HepG2 (cell line): ENCODE data around the gene PPP3R1. TPM values are rescaled to one million over a fixed set of nuclear protein-coding genes. Genes with fewer than 3 reads are reported as not detected.

Source experiments
- ATAC-seq: fragments of 200-7000 bp; cut with Tn5 transposase; 3 replicates; pipeline ENCODE4 v1.9.1; 2020; ENCODE audit warnings: mild to moderate bottlenecking, moderate library complexity
- BruUV-seq: library from RNA; stranded (reverse); fragments of 400-500 nt; replicated peaks from 2 replicates; lab custom pipeline; 2021; lab: Mats Ljungman, UMichigan
- CTCF ChIA-PET: fragments of 300-600 bp; formaldehyde crosslinking; extraction: SDS; loops from one replicate; lab custom pipeline; 2021; ENCODE audit warnings: low total read pairs, inconsistent platforms, low intra/inter-chr PET ratio; lab: Yijun Ruan, JAX
- POLR2A ChIA-PET: fragments of 350-600 bp; sonication (Branson Sonifier 250); formaldehyde crosslinking; loops from one replicate; lab custom pipeline; 2020; ENCODE audit warnings: antibody characterized with exemption, inconsistent platforms; lab: Yijun Ruan, JAX
- DNase-seq: peaks from one replicate; pipeline ENCODE4 v3.0.0-alpha.2; 2015; ENCODE audit warnings: low spot score
- FAIRE-seq: peaks from 3 replicates; lab custom pipeline; 2011; peaks lifted over from hg19 to GRCh38; lab: Jason Lieb, UNC
- H2AFZ ChIP-seq: one replicate; pipeline ENCODE4 v1.6.1; 2011; ENCODE audit warnings: low read length, inconsistent platforms
- H3K27ac ChIP-seq: fragments of 300-600 bp; 3 replicates; pipeline ENCODE4 v1.8.0; 2011; ENCODE audit warnings: mixed run types, mild to moderate bottlenecking, mixed read lengths, low read length, inconsistent platforms; ENCODE audit not compliant: insufficient read depth; ENCODE audit errors: extremely low read length
- H3K27me3 ChIP-seq, 2 experiments: fragments of 200-600 bp in 1 of 2; 2 replicates in 1 of 2; 3 replicates in 1 of 2; pipeline versions ENCODE4 v1.6.0 to v1.8.0; 2011; ENCODE audit warnings: low read length in 2 of 2, mild to moderate bottlenecking in 2 of 2, moderate library complexity in 2 of 2, inconsistent platforms in 1 of 2; ENCODE audit not compliant: insufficient read depth in 2 of 2, control insufficient read depth in 1 of 2
- H3K36me3 ChIP-seq, 2 experiments: fragments of 200-600 bp in 1 of 2; replicated peaks in 1 of 2; 2 replicates in 1 of 2; 3 replicates in 1 of 2; pipeline versions ENCODE4 v1.5.1 to v1.8.0; 2011; ENCODE audit warnings: low read length in 2 of 2, inconsistent platforms in 1 of 2; ENCODE audit not compliant: insufficient read depth in 2 of 2, control insufficient read depth in 1 of 2
- H3K4me1 ChIP-seq: 2 replicates; pipeline ENCODE4 v1.5.1; 2012; ENCODE audit warnings: low read length, inconsistent platforms; ENCODE audit not compliant: insufficient read depth
- H3K4me2 ChIP-seq: 2 replicates; pipeline ENCODE4 v1.6.0; 2011; ENCODE audit warnings: low read depth, low read length, inconsistent platforms
- H3K4me3 ChIP-seq, 3 experiments: fragments of 200-600 bp in 1 of 3; sonication (generic), shearing (Covaris generic) in 1 of 3; replicated peaks in 1 of 3; 2 replicates each; pipeline ENCODE4 v1.5.1; 2011 to 2016; ENCODE audit warnings: low read length in 3 of 3, inconsistent platforms in 2 of 3, low read depth in 2 of 3, mild to moderate bottlenecking in 2 of 3, control low read depth in 1 of 3, mixed read lengths in 1 of 3; ENCODE audit not compliant: insufficient read depth in 1 of 3
- H3K79me2 ChIP-seq: one replicate; pipeline ENCODE4 v1.6.1; 2011; ENCODE audit warnings: low read length, inconsistent platforms; ENCODE audit not compliant: insufficient read depth
- H3K9ac ChIP-seq: 2 replicates; pipeline ENCODE4 v1.6.0; 2011; ENCODE audit warnings: mild to moderate bottlenecking, low read depth, low read length, inconsistent platforms; ENCODE audit not compliant: insufficient read depth
- H3K9me3 ChIP-seq: 2 replicates; pipeline ENCODE4 v1.5.1; 2012; ENCODE audit warnings: mild to moderate bottlenecking, low read length
- H4K20me1 ChIP-seq: 2 replicates; pipeline ENCODE4 v1.6.0; 2011; ENCODE audit warnings: inconsistent platforms, mild to moderate bottlenecking, low read length, moderate library complexity; ENCODE audit not compliant: insufficient read depth
- CREB1 ChIP-seq, 2 experiments: fragments of 450-650 bp in 1 of 2; IDR thresholded peaks; 2 replicates each; pipeline ENCODE4 v1.6.1; 2016 to 2017; ENCODE audit warnings: control low read depth in 1 of 2, mild to moderate bottlenecking in 1 of 2, missing compliant biosample characterization in 1 of 2, missing genetic modification characterization in 1 of 2
- MLXIP ChIP-seq: sonication (generic); formaldehyde crosslinking; IDR thresholded peaks from 2 replicates; pipeline ENCODE4 v1.9.0; 2021; ENCODE audit warnings: missing genetic modification reagents, borderline replicate concordance
- RFX3 ChIP-seq: IDR thresholded peaks from 2 replicates; pipeline ENCODE4 v1.6.1; 2016; ENCODE audit warnings: missing biosample characterization, missing genetic modification reagents
- TAF1 ChIP-seq: sonication (generic); formaldehyde crosslinking; IDR thresholded peaks from 2 replicates; pipeline ENCODE4 v1.4.0; 2020; ENCODE audit warnings: missing genetic modification reagents
- ZBTB40 ChIP-seq, 2 experiments: fragments of 450-650 bp in 1 of 2; sonication (generic) in 1 of 2; formaldehyde crosslinking in 1 of 2; IDR thresholded peaks; 2 replicates each; pipeline versions ENCODE4 v1.6.1 to v1.8.0; 2016 to 2022; ENCODE audit warnings: antibody characterized with exemption in 1 of 2, mild to moderate bottlenecking in 1 of 2, missing genetic modification reagents in 1 of 2
- ZNF563 ChIP-seq: sonication (generic); formaldehyde crosslinking; IDR thresholded peaks from 2 replicates; pipeline ENCODE4 v1.8.0; 2022; ENCODE audit warnings: mild to moderate bottlenecking, moderate library complexity, missing genetic modification reagents
- WGBS: methylation state at CpG from one replicate; pipeline ENCODE4 v1.1.6; 2017; ENCODE audit warnings: low lambda C conversion rate; 5-methylcytosine and 5-hydroxymethylcytosine counted together
- in situ Hi-C: cut with HindIII; loops from 2 replicates; pipeline ENCODE4 v1.10.0; 2017; ENCODE audit warnings: low pct_unique_long_range_greater_than_20kb; ENCODE audit not compliant: extremely low pct_ligation_motif_present
- intact Hi-C: fragments of 100-400 bp; cut with micrococcal nuclease; formaldehyde crosslinking; loops from one replicate; pipeline ENCODE4 v1.10.0; 2022; ENCODE audit not compliant: unreplicated experiment
- polyA plus RNA-seq, 8 experiments: library from polyadenylated mRNA; depleted of rRNA in 3 of 8; stranded (reverse) in 7 of 8; unstranded in 1 of 8; fragments of >200 nt; fragmentation: Illumina TruSeq in 4 of 8; extraction: Trizol in 4 of 8; gene quantifications; 2 replicates each; pipeline versions ENCODE4 v1.2.1 to v1.2.3, GENCODE V29; 2011 to 2016; ENCODE audit warnings: low read depth in 4 of 8, missing spikeins in 1 of 8, mixed read lengths in 1 of 8; ENCODE audit not compliant: insufficient read depth in 1 of 8
- total RNA-seq, 5 experiments: library from RNA; depleted of rRNA; stranded (reverse); fragments of >200 nt; fragmentation: Illumina TruSeq; extraction: Trizol; gene quantifications; 2 replicates each; pipeline ENCODE4 v1.2.3, GENCODE V29; 2016; ENCODE audit warnings: low read depth in 1 of 5

PPP3R1 gene
- total and polyA plus RNA-seq, 2 of the 13 experiments (the other 11 are each of a cell fraction or from before 2014, with no cell fraction given): 11.6 to 25.7 TPM

DNA sequence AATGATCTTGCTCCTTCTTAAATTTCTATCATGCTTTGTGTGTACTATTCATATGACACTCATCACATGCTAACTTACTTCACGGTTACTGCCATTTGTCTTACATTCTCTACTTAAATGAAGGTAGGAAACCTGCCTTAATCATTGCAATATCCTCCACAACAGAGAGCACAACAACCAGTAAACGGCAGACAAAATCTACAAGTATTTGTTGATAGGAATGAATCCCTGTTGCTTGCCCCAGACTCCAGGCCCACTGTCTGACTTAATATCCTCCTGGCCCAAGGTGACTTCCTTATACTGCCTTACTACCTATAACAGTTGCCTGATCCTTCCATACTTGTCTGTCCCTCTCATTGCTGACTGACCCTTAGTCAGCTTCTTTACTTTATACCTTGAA lies 3.5 kb downstream of the PPP3R1 start:
- CTCF ChIA-PET: no interaction called here
- no TSS peak for BruUV-seq

GRCh38 chr2:68248361-68248760 lies 4.0 kb downstream of the PPP3R1 start:
- peak overlapping the region; percentile 87 for H3K4me2 ChIP-seq
- in situ Hi-C loops (no loop called here), intact Hi-C loops (no loop called here)
- no peaks in the 10 kb centered on the region for H3K9me3 ChIP-seq
- H3K27ac ChIP-seq: no peak overlapping the region
- ATAC-seq (no peak), DNase-seq (no peak), FAIRE-seq (no peak)
- H2AFZ ChIP-seq: no peak overlapping the region
- H3K4me1 ChIP-seq: peaks cover 55% of the 10 kb centered on the region
- peaks cover 0 to 11% of the 10 kb centered on the region in 2 experiments; a peak in 2 of 5 replicates for H3K36me3 ChIP-seq
- no TSS peak for BruUV-seq
- H3K79me2 ChIP-seq: peaks cover 89% of the 10 kb centered on the region
- H3K9ac ChIP-seq: no peak overlapping the region
- 96% methylated on average over 3 of the region's 3 CpGs for WGBS
- POLR2A ChIA-PET: no interaction called here
- peaks cover 65% of the 10 kb centered on the region for H4K20me1 ChIP-seq
- H3K4me3 ChIP-seq: no peak overlapping the region
- CTCF ChIA-PET: no interaction called here
- H3K27me3 ChIP-seq: no peaks in the 10 kb centered on the region; a peak in 1 of 5 replicates
- TF ChIP-seq RFX3 (CRISPR knock-in tag): no peak
- no peak for TF ChIP-seq MLXIP
- TF ChIP-seq ZBTB40 (IDR thresholded peaks at IDR 0.05): no peak
- TF ChIP-seq ZBTB40 (CRISPR knock-in tag; IDR thresholded peaks at IDR 0.05): no peak
- no peak for TF ChIP-seq ZNF563 (CRISPR knock-in tag)

More for the DNA sequence above, 3.5 kb downstream of the PPP3R1 start:
- Histone ChIP-seq H3K27me3 (no peaks in the 10 kb centered on the region; a peak in 1 of 5 replicates), H3K9me3 (no peaks in the 10 kb centered on the region), H4K20me1 (peaks cover 65% of the 10 kb centered on the region), H3K9ac (0 out of 2 replicates have a peak overlapping the region, but pooled peaks have one; percentile 19), H3K4me1 (peaks cover 55% of the 10 kb centered on the region), H3K79me2 (peaks cover 88% of the 10 kb centered on the region)
- in situ Hi-C loops: no loop called here
- POLR2A ChIA-PET: no interaction called here
- FAIRE-seq (no peak), DNase-seq (no peak)
- no peak for TF ChIP-seq TAF1
- TF ChIP-seq CREB1 (IDR thresholded peaks at IDR 0.05): no peak
- 0 out of 2 replicates have a peak, but pooled peaks have one; percentile 18 for TF ChIP-seq CREB1 (CRISPR knock-in tag; IDR thresholded peaks at IDR 0.05)
- TF ChIP-seq, all 625 proteins: peak for 1
- no peak for ATAC-seq
- Histone ChIP-seq H3K4me2 (peak overlapping the region; percentile 87), H2AFZ (no peak overlapping the region), H3K36me3 (peaks cover 0 to 11% of the 10 kb centered on the region in 2 experiments; a peak in 2 of 5 replicates), H3K27ac (no peak overlapping the region), H3K4me3 (peak overlapping the region in 1 of 3 experiments; percentile 97; a peak in 1 of 6 replicates)
- intact Hi-C loops: no loop called here
- 92% methylated on average over 2 of the region's 2 CpGs for WGBS
